ENCODE measurements around the gene OR2A5.

DNA sequence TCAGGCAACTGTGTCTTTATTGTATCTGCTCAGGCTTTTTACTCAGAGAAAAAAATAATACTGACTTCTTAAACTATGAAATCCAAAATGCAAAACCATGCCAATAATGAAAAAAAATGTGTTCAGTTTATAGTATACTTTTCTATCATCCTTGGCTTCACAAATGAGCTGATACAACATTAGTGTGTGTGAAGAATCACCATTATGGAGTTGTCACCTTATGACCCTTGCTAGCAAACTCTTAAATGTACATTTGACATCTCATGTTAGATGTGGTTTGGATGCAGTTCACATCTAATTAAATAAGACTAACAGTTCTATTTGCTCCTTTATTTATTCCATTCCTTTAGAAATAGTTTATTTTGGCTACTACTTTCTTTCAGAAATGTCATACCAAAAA is 56.5 kb downstream of the OR2A5 start:
- TF ChIP-seq, protein P1, sequence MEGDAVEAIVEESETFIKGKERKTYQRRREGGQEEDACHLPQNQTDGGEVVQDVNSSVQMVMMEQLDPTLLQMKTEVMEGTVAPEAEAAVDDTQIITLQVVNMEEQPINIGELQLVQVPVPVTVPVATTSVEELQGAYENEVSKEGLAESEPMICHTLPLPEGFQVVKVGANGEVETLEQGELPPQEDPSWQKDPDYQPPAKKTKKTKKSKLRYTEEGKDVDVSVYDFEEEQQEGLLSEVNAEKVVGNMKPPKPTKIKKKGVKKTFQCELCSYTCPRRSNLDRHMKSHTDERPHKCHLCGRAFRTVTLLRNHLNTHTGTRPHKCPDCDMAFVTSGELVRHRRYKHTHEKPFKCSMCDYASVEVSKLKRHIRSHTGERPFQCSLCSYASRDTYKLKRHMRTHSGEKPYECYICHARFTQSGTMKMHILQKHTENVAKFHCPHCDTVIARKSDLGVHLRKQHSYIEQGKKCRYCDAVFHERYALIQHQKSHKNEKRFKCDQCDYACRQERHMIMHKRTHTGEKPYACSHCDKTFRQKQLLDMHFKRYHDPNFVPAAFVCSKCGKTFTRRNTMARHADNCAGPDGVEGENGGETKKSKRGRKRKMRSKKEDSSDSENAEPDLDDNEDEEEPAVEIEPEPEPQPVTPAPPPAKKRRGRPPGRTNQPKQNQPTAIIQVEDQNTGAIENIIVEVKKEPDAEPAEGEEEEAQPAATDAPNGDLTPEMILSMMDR (IDR thresholded peaks at IDR 0.05), result no peak
- TF ChIP-seq EP300 (IDR thresholded peaks at IDR 0.05) (no peak), POLR2A (IDR thresholded peaks at IDR 0.05) (no peak)

All from tibial nerve (tissue), 4 donors.